Right ventricle myocardium inferior (tissue), 1 donor: ENCODE measurements around the gene GALNT9. TPM values are rescaled to one million over a fixed set of nuclear protein-coding genes. Genes with fewer than 3 reads are reported as not detected.

Source experiments
- ATAC-seq: fragments of 200-7000 bp; cut with Tn5 transposase; one replicate; pipeline ENCODE4 v1.9.1; 2020; ENCODE audit warnings: mild to moderate bottlenecking, moderate library complexity
- DNase-seq: peaks from one replicate; pipeline ENCODE4 v3.0.0; 2021; ENCODE audit errors: missing footprints
- intact Hi-C: fragments of 100-400 bp; cut with DNase I; formaldehyde crosslinking; loops from one replicate; pipeline ENCODE4 v1.11.0; 2022
- total RNA-seq: library from RNA; stranded (reverse); fragmentation: NEBNext Ultra II Directional; extraction: Animal tissue kit (Norgen Biotek cat#: 25700); gene quantifications from one replicate; pipeline ENCODE4 v1.2.1, GENCODE V29; 2021
- donor health status: DM: no; HTN: yes; CAD: no; lungs with severe emphysema.

Gene GALNT9
- total RNA-seq, 1 donor from 2014 or later = not detected

DNA sequence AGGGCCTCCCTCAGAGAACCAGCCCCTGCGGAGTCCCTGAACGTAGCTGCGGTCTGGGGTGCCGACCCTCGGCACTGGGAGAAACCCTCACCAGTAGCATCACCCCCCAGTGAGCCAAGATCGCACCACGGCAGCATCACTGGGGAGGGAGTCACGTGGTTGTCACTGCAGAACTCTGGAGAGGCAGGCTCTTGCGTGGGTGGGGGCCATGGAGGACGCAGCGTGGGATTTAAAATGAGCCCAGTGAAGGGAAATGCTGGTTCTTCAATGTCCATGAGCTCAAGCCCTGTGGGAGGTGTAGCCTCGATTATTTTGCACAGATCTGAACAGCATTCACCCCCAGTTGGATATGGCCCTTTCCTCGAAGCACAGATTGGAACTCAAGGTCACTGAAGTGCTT, 3.9 kb upstream of the GALNT9 start:
- DNase-seq (peak; percentile 7), ATAC-seq (no peak)
- intact Hi-C loops = no loop called here

- peak; percentile 18 for DNase-seq
- ATAC-seq = no peak
- intact Hi-C loops = no loop called here
These were observed 1.1 kb upstream of the GALNT9 start for GRCh38 chr12:132330549-132330881.

DNA sequence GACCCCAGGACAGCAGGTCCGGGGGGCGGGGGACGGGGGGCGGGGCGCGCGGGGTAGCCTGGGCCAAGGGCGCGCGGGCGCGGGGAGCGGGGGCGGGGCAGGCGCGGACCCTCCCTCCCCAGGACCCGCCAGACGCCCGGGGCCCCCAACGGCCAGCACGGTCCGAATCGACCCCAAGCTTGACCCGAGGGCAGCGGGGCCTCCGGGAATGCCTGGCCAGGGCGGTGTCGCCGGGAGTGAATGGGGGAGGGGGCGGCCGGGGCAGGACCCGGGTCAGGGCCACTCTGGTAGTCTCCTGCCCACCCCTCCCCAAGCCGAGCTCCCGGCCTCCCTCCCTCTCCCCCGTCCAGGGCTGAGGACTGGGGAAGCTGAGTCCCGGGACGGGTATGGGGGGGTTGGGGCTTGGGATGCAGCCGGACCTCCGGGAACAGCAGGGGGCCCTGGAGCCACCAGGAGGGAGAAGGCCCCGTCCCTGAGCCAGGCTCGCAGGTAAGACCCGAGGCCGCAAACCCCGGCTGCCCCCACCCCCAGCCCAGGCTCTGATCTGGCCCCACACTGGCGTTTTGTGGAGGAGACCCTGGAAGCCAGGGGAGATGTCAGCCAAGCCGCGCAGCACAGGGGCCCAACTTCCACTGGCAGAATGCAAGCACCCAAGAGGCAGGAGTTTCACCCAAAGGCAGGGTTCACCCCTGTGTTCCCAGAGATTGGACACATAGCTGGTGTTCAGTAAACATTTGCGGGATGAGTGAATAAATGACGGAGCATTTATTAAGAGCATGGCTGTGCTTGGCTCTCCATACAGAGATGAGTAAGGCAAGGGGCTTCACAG, 545 bp upstream of the GALNT9 start:
- ATAC-seq (no peak), DNase-seq (peak; percentile 14)
- intact Hi-C loops = no loop called here

GRCh38 chr12:132328282-132329029, 933 bp downstream of the GALNT9 start:
- no peak for ATAC-seq
- DNase-seq = peak; percentile 17
- intact Hi-C loops = no loop called here

- DNase-seq (peak; percentile 62), ATAC-seq (peak; percentile 78)
- intact Hi-C loops = no loop called here
These were observed 1.8 kb downstream of the GALNT9 start for GRCh38 chr12:132327336-132328171.

- no peak for ATAC-seq
- DNase-seq = peak; percentile 47
- intact Hi-C loops = no loop called here
These were observed 2.7 kb downstream of the GALNT9 start for GRCh38 chr12:132326646-132327045.

GRCh38 chr12:132325733-132326130, 3.7 kb downstream of the GALNT9 start:
- peak; percentile 21 for DNase-seq
- intact Hi-C loops = no loop called here

DNA sequence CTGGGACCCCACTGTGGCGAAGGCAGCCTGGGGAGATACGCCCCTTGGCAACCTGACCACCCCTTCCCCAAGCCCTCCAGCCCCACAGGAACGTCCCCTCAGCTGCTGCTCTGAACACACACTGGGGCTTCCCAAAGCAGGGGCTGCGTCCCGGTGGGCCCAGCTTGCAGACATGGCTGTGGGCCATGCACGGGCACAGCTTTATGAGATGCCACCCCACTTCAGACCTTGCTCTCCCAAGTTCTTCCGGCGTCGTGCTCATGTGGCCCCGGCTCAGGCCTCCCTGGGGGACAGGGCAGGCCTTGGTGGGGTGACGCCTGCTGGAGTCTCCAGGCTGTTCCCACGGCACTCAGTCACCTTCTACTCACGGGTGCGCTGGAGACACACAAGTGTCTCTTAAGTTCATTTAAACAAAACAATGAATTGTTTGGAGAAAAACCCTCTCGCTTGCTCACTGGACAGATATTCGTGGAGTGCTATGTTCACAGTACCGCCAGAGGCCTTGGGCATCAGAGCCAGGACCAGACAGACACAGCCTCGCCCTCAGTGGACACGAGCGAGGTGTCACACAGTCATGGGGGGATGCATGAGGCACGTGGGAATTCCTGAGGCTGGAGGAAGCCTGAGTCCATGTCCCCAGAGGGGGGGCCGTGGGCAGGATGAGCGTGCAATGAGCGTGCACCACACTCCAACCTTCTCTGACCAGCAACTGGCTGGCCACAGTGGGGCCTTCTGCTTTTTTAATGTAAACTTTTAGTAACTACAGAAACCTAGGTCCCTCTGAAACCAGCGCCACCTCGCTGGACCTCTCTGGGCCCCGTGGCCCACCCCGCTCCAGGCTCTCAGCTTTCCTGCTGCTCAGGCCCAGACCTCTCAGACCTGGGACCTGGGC, 4.3 kb downstream of the GALNT9 start:
- peak; percentile 57 for DNase-seq
- ATAC-seq = no peak
- intact Hi-C loops = no loop called here

More at GRCh38 chr12:132325733-132326130, 3.7 kb downstream of the GALNT9 start:
- ATAC-seq = no peak

DNA sequence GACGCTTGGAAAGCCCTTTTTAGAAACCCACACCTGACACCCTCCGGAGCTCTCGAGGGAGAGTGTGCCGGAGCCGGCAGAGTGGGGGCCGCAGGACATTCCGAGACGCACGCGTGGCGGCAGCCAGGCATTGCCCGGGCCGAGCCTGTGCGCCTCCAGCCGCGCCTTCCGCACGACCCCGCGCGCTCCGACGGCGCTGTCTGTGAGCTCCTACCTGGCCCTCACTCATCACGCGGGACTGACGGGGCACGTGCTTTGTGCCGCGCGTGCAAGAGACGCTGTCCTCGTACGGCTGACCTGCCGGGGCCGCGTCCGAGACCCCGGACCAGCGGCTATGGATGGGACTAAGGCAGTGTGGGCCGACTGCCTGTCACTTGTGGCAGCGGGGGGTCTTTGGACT, 5.2 kb downstream of the GALNT9 start:
- ATAC-seq = no peak
- peak; percentile 61 for DNase-seq
- intact Hi-C loops = no loop called here

- DNase-seq (peak; percentile 62), ATAC-seq (no peak)
- intact Hi-C loops = no loop called here
These were observed 6.0 kb downstream of the GALNT9 start for GRCh38 chr12:132323171-132324010.

- ATAC-seq (no peak), DNase-seq (peak; percentile 46)
- intact Hi-C loops = no loop called here
These were observed 6.9 kb downstream of the GALNT9 start for GRCh38 chr12:132322206-132323132.

- intact Hi-C loops = no loop called here
- ATAC-seq (no peak), DNase-seq (peak; percentile 50)
These were observed 7.9 kb downstream of the GALNT9 start for GRCh38 chr12:132321321-132322118.

DNA sequence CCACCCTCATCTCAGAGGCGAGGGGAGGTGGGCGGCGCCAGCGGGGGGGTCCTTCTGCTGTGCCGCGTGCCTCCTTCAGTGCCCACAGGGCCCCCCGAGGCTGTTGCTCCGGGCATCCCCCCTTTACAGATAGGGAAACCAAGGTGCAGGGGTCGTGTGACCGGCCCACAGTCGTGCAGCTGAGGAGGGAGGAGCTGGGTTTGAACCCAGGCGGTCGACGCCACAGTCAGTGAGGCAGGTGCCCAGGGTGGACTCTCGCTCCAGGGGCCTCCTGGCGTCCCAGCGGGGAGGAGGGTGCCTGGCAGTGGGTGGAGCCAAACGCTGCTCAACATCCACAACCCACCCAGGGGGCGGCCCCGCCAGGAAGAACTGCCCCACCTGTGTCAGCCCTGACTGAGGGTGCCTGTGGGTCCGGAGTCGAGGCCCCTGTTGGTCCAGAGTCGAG, 8.6 kb downstream of the GALNT9 start:
- no peak for ATAC-seq
- intact Hi-C loops = no loop called here

GRCh38 chr12:132319991-132320570, 9.3 kb downstream of the GALNT9 start:
- intact Hi-C loops = no loop called here
- ATAC-seq (no peak), DNase-seq (no peak)

More for the DNA sequence above, 8.6 kb downstream of the GALNT9 start:
- peak; percentile 63 for DNase-seq

DNA sequence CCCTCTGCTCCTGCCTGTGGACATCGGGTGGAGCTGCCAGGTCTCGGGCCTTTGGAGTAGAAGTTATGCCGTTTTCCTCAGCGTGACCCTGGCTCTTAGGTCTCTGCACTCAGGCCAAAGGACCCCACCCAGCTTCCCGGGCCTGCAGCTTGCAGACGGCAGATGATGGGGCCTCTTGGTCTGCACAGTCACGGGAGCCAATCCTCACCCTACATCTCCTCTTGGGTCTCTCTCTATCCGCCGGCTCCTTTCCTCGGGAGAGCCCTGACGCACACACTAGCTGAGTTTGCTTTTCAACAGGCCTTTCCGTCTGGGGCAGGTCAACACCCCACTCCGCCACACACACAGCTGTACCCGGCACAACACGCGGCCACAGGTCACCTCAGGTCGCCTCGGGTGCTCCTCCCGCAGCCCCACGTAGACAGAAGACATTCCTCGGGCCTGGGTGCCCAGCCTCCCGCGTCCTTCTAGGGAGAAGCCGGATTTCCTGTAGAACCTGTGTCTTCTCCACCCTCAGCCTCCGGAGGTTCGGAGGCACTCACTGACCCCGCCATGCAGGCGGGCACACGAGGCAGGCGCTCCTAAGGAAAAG, 9.9 kb downstream of the GALNT9 start:
- DNase-seq (peak; percentile 66), ATAC-seq (no peak)
- intact Hi-C loops = no loop called here
